Middle frontal gyrus (tissue), 1 donor: ENCODE results near the gene DRC1.

Experiments
- DNase-seq: peaks from one replicate; pipeline ENCODE4 v3.0.0-alpha.2; 2015; ENCODE audit warnings: low spot score; ENCODE audit errors: extremely low spot score

The DRC1 gene

GRCh38 chr2:26477126-26477910 is 75.6 kb downstream of the DRC1 start:
- no peak for DNase-seq

GRCh38 chr2:26477911-26478253 is 76.2 kb downstream of the DRC1 start, which contains the start of gene OTOF:
TSS of gene OTOF (minus strand) at chr2:26478124.
- DNase-seq = no peak

DNA sequence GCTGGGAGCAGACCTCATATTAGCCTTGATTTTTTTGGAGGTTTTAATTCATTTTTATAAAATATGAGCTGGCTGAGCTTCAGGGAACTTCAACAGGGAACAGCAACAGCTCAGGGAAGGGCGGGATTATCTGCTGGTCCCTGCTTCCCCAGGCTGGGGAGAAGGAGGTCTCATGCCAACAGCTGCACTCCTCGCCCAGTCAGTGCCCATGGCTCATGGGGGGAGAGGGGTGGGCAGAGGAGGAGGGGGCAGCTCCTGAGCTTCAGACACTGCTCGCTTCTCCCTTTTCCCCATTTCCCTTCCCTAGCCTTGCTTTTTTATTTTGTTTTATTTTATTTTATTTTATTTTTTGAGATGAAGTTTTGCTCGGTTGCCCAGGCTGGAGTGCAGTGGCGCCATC is 76.6 kb downstream of the DRC1 start:
- DNase-seq = no peak

GRCh38 chr2:26479131-26479788 is 77.5 kb downstream of the DRC1 start:
- no peak for DNase-seq

DNA sequence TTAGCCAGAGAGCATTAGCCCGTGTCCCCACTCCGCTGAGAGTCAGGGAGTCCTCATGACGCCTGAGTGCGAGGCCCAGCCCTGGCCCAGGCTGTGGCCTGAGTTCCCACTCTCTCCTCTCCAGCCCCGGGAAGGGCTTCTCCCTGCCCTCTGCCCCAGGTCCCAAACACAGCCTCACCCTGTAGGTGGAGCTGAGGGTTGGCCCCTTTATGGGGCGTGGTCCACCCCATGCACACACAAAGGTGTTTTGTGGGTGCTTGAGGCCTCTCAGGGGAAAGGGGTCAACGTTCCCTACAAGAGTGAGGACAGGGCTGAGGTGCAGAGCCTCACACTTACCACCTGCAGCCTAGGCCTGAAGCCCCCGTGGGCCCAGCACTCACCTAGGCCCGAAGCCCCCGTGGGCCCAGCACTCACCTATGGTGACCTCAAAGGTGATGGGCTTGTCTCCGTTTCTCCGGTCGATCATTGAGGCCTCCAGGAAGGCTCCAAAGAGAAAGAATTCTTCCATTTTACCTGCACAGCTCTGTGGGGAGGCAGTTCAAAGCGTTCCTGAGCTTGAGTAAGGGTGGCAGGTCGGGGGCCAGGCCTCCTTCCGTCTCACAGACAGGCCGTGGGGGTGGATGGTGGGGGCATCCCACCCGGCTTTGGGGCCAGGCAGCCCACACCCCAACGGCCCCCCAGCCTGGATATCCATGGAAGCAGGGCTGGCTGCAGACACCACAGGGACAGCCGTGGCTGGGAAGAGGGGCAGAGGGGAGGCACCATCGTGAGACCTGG is 78.3 kb downstream of the DRC1 start:
- DNase-seq = no peak

DNA sequence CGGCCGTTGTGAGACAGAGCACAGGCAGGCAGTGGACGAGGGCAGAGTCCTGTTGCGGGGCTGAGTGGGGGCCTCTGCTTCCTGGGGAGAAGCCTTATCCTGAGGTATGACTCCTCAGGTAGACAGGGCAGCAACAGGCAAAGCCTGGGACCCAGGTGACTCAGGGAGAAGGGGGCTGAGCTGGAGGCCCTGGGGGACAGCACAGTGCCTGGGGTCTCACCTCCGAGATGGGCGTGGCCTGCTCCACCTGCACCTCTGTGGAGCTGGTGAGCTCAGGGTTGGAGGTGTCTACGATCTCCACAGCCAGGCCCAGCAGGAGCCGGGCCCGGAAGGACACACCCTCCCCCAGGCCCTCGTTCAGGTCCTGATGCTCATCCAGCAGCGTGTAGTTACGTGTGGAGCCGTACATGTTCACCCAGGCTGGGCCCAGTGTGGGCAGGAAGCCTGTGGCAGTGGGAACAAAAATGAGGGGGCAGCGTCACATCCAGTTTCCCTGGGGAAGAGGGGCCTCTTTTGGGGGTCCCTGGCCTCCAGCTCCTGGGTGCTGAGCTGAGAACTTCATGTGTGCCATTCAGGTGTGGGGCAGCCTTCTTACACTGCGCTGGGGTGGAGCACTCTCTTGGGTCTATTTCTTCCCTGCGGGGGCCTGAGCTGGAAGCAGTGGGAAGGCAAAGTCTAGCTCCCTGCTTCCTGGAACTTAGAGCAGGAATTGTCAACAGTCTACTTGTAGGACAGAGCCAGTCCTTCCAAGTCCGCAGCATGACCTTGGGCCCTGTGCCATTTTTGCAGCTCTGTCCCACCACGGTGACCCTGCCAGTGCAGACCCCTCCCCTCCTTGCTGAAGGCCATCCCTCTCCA is 79.1 kb downstream of the DRC1 start:
- DNase-seq = no peak

DNA sequence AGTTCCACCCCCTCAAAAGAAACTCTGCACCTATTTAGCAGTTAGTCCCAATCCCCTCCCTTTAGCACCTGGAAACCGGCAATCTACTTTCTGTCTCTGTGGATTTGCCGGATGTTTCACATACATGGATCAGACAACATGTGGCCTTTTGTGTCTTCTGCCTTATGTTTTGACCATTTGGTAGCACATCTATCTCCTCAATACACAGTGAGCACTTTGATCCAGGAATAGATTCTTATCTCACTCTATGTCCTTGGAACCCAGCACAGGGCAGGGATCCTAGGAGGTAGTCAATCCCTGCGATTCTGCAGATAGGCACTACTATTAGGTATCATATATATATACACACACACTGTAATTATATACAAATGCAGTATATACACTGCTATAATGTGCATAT is 80.0 kb downstream of the DRC1 start:
- no peak for DNase-seq

DNA sequence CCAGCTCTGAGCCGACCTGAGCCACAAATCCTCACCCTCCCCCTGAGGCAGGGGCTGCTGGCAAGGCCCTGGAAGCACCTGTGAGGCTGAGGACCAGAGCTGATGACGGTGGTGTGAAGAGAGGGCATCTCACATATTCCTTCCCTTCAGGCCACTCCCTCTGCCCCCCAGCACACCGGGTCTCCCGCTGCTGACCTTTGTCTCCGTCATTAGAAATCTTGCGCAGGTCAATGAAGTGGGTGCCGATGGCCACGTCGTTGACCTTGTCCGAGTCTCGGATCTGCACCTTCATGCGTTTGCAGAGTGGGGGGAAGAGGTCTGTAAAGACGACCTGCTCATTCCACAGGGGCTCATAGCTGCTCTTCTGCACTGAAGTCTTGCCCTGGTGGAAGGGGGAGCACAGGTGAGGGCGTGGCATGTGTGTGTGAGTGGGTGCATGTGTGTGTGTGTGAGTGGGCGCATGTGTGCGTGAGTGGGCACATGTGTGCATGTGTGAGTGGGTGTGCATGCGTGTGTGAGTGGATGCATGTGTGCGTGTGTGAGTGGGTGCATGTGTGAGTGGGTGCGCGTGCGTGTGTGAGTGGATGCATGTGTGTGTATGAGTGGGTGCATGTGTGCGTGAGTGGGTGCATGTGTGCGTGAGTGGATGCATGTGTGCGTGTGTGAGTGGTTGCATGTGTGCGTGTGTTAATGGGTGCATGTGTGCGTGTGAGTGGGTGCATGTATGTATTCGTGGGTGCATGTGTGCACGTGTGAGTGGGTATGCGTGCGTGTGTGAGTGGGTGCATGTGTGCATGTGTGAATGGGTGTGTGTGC is 80.7 kb downstream of the DRC1 start:
- DNase-seq = no peak

GRCh38 chr2:26483027-26483326 is 81.3 kb downstream of the DRC1 start:
- no peak for DNase-seq

GRCh38 chr2:26483516-26483915 is 81.8 kb downstream of the DRC1 start:
- no peak for DNase-seq

DNA sequence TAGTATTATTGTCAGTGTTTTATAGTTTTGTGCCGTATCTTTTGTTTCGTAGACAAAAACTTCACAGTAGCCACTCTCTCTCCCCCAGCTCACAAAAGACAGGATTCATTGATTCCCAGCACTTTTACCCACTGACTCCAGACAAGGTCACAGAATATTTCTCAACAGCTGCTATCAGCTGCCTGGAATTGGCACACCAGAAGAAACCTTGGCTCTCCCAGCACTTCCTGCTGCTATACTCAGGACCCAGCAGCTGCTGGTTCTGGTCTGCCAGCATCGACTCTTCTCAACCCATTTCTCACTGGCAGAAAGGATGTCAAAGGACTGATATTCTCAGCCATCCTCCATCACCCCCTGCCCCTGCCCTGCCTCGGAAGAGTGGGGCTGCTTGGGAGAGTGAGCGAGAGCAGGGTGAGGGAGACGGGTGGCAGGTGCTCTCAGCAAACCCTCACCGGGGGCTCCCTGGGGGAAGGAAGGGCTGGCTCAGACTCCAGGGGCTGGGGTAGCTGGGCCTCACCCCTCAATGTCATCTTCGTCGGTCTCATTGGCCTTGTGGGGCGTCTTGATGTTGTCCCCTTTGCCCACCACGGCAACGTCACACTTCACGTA is 82.3 kb downstream of the DRC1 start:
- no peak for DNase-seq

GRCh38 chr2:26484579-26484978 is 82.9 kb downstream of the DRC1 start:
- DNase-seq = no peak

- DNase-seq = no peak
Measured at GRCh38 chr2:26485099-26485498, 83.4 kb downstream of the DRC1 start.

GRCh38 chr2:26485725-26486418 is 84.2 kb downstream of the DRC1 start:
- DNase-seq = no peak

DNA sequence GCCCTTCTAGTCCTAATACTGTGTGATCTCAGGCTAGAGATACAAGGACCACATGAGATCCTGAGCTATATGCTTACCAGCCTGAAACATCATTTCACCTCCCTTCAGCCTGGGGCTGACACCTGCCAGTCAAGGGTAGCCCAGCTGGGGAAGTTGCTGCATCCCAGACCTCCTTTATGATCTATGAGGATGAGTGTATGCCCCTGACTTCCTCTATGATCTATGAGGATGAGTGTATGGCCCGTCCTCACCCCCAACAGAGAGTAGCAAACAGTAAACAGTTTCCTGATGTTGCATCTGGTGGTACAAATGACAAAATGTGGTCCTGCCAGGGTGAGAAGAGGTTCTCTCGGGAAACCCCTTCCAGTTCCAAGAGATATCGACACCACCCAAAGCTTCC is 85.1 kb downstream of the DRC1 start:
- DNase-seq = no peak

DNA sequence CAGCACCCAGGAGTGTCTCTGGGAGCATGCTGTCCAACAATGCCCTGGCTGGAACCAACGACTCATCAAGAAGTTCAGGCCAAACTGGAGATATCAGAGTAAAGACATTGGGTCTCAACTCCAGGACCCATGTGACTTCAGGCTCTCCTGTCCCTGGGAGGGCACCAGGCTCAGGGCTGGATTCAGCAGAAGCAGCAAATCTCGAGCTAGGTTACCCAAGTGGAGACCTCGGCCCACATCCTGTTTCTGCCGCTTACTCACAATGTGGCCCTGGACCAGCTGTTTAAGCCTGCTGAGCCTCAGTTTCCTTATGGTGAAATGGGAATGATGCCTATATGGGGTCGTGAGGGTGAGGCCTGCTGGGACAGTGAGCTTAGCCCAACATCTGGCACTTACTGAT is 85.5 kb downstream of the DRC1 start:
- no peak for DNase-seq

DNA sequence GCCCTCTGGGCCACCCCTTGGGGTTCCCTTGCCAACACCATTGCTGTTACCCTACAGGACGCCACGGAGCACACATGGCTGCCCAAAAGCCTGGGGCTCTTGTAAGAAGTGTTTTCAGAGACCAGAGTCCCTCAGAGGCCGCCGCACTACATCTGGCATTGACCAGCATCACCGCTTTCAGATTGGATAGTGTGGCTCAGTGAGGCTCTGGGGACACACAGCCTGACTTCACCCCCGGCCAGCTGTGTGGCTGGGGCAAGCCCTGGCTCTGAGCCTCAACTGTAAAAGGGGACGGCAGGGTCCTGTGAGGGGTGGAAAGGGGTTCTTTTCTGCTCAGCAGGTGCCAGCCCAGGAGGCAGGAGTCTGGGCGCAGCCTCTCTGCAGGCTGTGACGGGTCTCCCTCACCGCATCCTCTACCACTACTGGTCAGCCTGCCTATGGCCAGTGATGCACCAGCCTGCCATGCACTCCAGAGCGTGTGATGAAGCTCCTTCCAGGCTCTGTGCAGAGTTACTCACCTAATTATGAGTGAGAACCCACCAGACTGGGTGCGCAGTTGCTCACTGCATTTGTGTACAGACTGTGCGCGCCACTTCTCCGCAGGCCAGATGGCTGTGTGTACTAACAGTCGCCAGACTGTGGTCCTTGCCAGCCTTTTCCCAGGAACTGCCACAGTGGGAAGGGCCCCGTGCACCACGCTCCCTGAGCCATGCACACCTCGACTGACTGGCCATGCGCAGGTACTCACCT is 86.9 kb downstream of the DRC1 start:
- no peak for DNase-seq

DNA sequence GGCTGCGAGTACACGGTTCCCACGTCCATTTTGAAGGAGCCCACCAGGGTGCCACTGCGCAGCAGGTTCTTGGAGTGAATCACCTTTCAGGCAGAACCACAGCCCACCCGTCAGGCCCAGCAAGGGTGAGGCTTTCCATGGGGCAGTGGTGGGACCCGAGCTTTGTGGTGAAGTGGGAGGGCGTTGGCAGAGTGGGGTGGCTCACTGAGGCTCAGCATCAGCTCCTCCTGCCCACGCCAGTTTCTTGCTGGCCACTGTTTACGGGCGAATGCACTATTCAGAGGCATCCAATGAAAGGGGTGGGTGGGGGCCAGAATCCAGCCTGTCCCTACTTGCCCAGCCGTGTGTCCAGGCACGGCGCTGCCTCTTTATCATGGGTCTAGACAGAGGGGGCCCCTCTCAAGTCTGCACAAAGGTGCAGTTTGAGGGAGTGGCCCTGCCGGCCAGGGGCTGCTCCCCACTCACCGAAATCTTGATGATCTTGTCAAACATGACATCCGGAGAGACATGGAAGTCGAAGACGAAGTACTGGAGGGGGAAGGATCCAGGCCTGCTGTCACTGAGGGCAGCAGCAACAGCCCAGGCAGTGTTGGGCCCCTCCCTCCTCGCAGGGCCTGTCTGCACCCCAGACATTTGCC is 87.6 kb downstream of the DRC1 start:
- DNase-seq = no peak
